GM08714 (cell line): ENCODE data around the gene IFI27.

Experiments
- H3K4me3 ChIP-seq: fragments of 200-500 bp; sonication (Bioruptor generic); 2 replicates; pipeline ENCODE4 v1.5.1; 2014; ENCODE audit warnings: mild to moderate bottlenecking, low read length, inconsistent platforms
- ZNF274 ChIP-seq: IDR thresholded peaks from 2 replicates; pipeline ENCODE4 v1.6.1; 2012; ENCODE audit warnings: mild to moderate bottlenecking, low read depth, low read length

The IFI27 gene

GRCh38 chr14:94165744-94166143, 55.2 kb downstream of the IFI27 start:
- H3K4me3 ChIP-seq, result no peak overlapping the region
- TF ChIP-seq ZNF274, result no peak
